ENCODE measurements around the gene ATP10D. TPM values are rescaled to one million over a fixed set of nuclear protein-coding genes. Genes with fewer than 3 reads are reported as not detected.
"Not testable (repeated sequence)": the region's sequence is repeated elsewhere in the genome, so short reads cannot be mapped to it uniquely, and the experiment has no call there.

Gene ATP10D
- total RNA-seq, 1 experiment from 2014 or later, result 27.4 TPM

DNA sequence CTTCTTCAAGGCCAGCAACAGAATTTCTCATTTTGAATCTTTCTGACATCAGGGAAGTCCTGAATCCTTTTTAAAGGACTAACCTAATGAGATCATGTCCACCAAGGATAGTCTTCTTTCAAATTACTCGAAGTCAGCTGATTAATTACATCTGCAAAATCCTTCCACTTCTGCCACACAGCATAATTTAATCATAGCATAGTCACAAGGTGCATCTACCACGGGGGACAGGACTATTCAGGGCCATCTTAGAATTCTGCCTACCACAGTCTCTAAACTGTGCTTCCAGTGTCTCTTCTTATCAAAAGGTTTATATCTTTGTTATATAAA, 53.7 kb downstream of the ATP10D start:
- Histone ChIP-seq H3K79me2 (ENCODE audit: low read length) (peaks cover 4% of the 10 kb centered on the region; the same call in 1 of the 2 replicates), H3K4me1 (ENCODE audit: low read length) (no peaks in the 10 kb centered on the region), H4K20me1 (ENCODE audit: insufficient read depth, low read depth, low read length) (no peaks in the 10 kb centered on the region), H2AFZ (ENCODE audit: low read length) (no peak overlapping the region), H3K9me3 (ENCODE audit: low read length) (no peaks in the 10 kb centered on the region), H3K4me2 (ENCODE audit: low read depth, low read length, poor library complexity, severe bottlenecking) (no peak overlapping the region), H3K36me3 (ENCODE audit: insufficient read depth, low read length) (peaks cover 7% of the 10 kb centered on the region), H3K9me2 (replicated peaks; ENCODE audit: insufficient read depth, low read length) (no peaks in the 10 kb centered on the region), H3K9ac (ENCODE audit: low read length) (no peak overlapping the region), H3K4me3 (ENCODE audit: low read length) (no peak overlapping the region), H3K27ac (ENCODE audit: low read length) (no peak overlapping the region), H3K27me3 (ENCODE audit: low read length) (no peaks in the 10 kb centered on the region)
- no peak for DNase-seq

DNA sequence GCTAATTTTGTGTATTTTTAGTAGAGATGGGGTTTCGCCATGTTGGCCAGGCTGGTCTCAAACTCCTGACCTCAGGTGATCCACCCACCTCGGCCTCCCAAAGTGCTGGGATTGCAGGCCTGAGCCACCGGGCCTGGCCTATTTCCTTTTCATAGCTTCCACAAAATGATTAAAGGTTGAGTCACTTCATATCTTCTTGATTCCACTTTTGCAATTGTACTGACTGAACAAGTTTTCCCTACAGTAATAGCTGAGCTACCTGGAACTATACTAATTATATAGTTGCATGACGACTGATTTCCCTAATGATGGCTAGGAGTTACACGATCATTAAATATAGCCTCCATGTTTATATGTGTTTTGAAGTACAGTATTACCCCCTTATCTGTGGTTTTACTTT, 57.6 kb downstream of the ATP10D start:
- not testable (repeated sequence) for H3K27me3 ChIP-seq (ENCODE audit: low read length); H3K4me1 ChIP-seq (ENCODE audit: low read length); DNase-seq; H3K4me3 ChIP-seq (ENCODE audit: low read length); H3K4me2 ChIP-seq (ENCODE audit: low read depth, low read length, poor library complexity, severe bottlenecking); H4K20me1 ChIP-seq (ENCODE audit: insufficient read depth, low read depth, low read length); H3K27ac ChIP-seq (ENCODE audit: low read length); H3K79me2 ChIP-seq (ENCODE audit: low read length); H2AFZ ChIP-seq (ENCODE audit: low read length); H3K9me3 ChIP-seq (ENCODE audit: low read length); H3K9ac ChIP-seq (ENCODE audit: low read length); H3K9me2 ChIP-seq (replicated peaks; ENCODE audit: insufficient read depth, low read length)
- peaks cover 15% of the 10 kb centered on the region for H3K36me3 ChIP-seq (ENCODE audit: insufficient read depth, low read length)

DNA sequence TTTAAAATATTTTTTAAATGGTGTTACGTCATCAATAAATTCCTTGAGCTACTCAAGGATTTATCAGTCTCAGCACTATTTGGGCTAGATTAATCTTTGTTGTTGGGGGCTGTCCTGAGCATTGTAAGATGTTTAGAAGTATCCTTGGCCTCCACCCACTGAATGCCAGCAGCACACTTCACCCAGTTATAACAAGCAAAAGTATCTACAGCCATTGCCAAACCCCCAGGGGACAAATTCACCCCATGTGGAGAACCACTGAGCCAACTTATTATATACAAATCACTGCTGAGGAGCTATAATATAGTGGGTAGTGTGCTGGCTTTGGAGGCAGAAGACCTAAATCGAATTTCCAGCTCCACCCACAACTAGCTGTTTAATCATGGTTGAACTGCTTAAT, 58.3 kb downstream of the ATP10D start:
- Histone ChIP-seq H4K20me1 (ENCODE audit: insufficient read depth, low read depth, low read length) (no peaks in the 10 kb centered on the region), H3K9me3 (ENCODE audit: low read length) (no peaks in the 10 kb centered on the region), H3K27ac (ENCODE audit: low read length) (no peak overlapping the region), H3K9ac (ENCODE audit: low read length) (no peak overlapping the region), H3K9me2 (replicated peaks; ENCODE audit: insufficient read depth, low read length) (no peaks in the 10 kb centered on the region), H3K36me3 (ENCODE audit: insufficient read depth, low read length) (peaks cover 15% of the 10 kb centered on the region), H3K27me3 (ENCODE audit: low read length) (no peaks in the 10 kb centered on the region), H3K4me3 (ENCODE audit: low read length) (no peak overlapping the region), H3K4me1 (ENCODE audit: low read length) (no peaks in the 10 kb centered on the region), H3K4me2 (ENCODE audit: low read depth, low read length, poor library complexity, severe bottlenecking) (no peak overlapping the region), H3K79me2 (ENCODE audit: low read length) (no peaks in the 10 kb centered on the region; the same call in 1 of the 2 replicates), H2AFZ (ENCODE audit: low read length) (no peak overlapping the region)
- DNase-seq, result no peak

DNA sequence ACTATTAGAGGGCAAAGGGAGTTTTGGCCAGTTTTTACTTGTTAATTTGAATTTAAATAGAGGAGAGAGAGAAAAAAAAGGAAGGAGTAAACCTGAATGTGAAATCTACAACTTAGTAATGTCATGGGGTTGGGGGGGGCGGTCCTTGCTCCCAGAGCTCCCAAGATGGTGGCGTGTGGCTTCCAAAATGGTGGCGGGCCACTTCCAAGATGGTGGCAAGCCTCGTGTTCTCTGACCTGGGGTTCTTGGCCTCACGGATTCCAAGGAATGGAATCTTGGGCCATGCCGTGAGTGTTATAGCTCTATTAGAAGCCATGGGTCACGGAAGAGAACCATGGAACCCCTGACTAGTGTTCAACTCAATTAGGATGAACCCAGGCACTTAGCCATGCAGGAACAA, 65.3 kb downstream of the ATP10D start:
- peaks cover 21% of the 10 kb centered on the region for H3K36me3 ChIP-seq (ENCODE audit: insufficient read depth, low read length)

DNA sequence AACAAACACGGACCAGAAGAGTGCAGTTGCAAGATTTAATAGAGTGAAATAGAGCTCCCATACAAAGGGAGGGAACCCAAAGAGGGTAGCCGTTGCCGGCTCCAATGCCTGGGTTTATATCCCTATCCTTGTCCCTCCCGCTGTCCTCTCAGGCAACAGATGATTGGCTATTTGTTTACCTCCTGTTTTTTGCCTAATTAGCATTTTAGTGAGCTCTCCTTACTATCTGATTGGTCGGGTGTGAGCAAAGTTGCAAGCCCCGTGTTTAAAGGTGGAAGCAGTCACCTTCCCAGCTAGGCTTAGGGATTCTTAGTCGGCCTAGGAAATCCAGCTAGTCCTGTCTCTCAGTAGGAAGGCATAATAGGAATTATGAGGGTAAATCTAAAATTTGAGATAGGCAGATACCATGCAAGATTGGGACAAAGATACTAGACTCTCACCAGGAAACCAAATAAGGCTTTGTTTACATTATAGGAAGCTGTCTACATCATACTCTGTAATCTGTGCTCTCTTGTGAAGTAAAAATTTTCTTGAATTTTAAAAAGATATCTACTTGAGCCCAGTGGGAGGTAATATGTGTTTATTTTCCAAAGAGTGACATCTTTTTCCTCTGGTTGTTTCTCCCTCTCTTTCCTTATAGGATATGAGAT, 65.9 kb downstream of the ATP10D start:
- H2AFZ ChIP-seq (ENCODE audit: low read length), result no peak overlapping the region

More for the DNA sequence above, 65.3 kb downstream of the ATP10D start:
- H3K27me3 ChIP-seq (ENCODE audit: low read length); H2AFZ ChIP-seq (ENCODE audit: low read length); H3K4me1 ChIP-seq (ENCODE audit: low read length); H3K9me2 ChIP-seq (replicated peaks; ENCODE audit: insufficient read depth, low read length); H3K79me2 ChIP-seq (ENCODE audit: low read length); H3K9me3 ChIP-seq (ENCODE audit: low read length); H3K4me3 ChIP-seq (ENCODE audit: low read length); H3K4me2 ChIP-seq (ENCODE audit: low read depth, low read length, poor library complexity, severe bottlenecking); DNase-seq; H4K20me1 ChIP-seq (ENCODE audit: insufficient read depth, low read depth, low read length); H3K27ac ChIP-seq (ENCODE audit: low read length); H3K9ac ChIP-seq (ENCODE audit: low read length): not testable (repeated sequence)

DNA sequence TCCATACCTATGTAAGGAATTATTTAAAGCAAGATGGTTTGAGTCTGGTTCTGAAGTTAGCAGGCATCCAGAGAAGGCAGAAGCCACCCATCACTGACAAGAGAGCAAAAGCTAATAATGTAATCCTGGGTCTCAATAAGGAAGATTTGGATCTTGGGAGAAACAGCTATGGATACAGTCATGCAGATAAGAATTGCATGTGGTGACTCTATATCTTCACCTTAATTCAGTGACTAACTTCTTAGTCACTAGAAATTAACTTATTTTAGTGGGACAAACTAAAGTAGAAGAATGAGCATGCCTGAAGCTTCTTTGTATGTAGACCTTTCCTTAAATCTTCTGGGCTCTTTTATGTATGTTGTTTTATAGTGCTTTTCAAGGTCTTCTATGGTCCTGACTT, 66.6 kb downstream of the ATP10D start:
- Histone ChIP-seq H3K79me2 (ENCODE audit: low read length) (no peaks in the 10 kb centered on the region), H3K9me2 (replicated peaks; ENCODE audit: insufficient read depth, low read length) (no peaks in the 10 kb centered on the region), H3K27ac (ENCODE audit: low read length) (no peak overlapping the region), H3K9me3 (ENCODE audit: low read length) (no peaks in the 10 kb centered on the region), H3K27me3 (ENCODE audit: low read length) (no peaks in the 10 kb centered on the region), H2AFZ (ENCODE audit: low read length) (no peak overlapping the region), H4K20me1 (ENCODE audit: insufficient read depth, low read depth, low read length) (no peaks in the 10 kb centered on the region), H3K4me1 (ENCODE audit: low read length) (no peaks in the 10 kb centered on the region), H3K4me3 (ENCODE audit: low read length) (no peak overlapping the region), H3K36me3 (ENCODE audit: insufficient read depth, low read length) (peaks cover 12% of the 10 kb centered on the region), H3K4me2 (ENCODE audit: low read depth, low read length, poor library complexity, severe bottlenecking) (no peak overlapping the region), H3K9ac (ENCODE audit: low read length) (no peak overlapping the region)
- no peak for DNase-seq

More for the DNA sequence above, 65.9 kb downstream of the ATP10D start:
- no peaks in the 10 kb centered on the region for H3K27me3 ChIP-seq (ENCODE audit: low read length)
- H3K27ac ChIP-seq (ENCODE audit: low read length), result no peak overlapping the region
- H4K20me1 ChIP-seq (ENCODE audit: insufficient read depth, low read depth, low read length), result no peaks in the 10 kb centered on the region
- no peak overlapping the region for H3K4me2 ChIP-seq (ENCODE audit: low read depth, low read length, poor library complexity, severe bottlenecking)
- no peak overlapping the region for H3K9ac ChIP-seq (ENCODE audit: low read length)
- H3K9me3 ChIP-seq (ENCODE audit: low read length), result no peaks in the 10 kb centered on the region
- H3K9me2 ChIP-seq (replicated peaks; ENCODE audit: insufficient read depth, low read length), result no peaks in the 10 kb centered on the region
- no peaks in the 10 kb centered on the region for H3K79me2 ChIP-seq (ENCODE audit: low read length)
- no peaks in the 10 kb centered on the region for H3K4me1 ChIP-seq (ENCODE audit: low read length)
- no peak overlapping the region for H3K4me3 ChIP-seq (ENCODE audit: low read length)
- H3K36me3 ChIP-seq (ENCODE audit: insufficient read depth, low read length), result peaks cover 19% of the 10 kb centered on the region
- DNase-seq, result no peak

DNA sequence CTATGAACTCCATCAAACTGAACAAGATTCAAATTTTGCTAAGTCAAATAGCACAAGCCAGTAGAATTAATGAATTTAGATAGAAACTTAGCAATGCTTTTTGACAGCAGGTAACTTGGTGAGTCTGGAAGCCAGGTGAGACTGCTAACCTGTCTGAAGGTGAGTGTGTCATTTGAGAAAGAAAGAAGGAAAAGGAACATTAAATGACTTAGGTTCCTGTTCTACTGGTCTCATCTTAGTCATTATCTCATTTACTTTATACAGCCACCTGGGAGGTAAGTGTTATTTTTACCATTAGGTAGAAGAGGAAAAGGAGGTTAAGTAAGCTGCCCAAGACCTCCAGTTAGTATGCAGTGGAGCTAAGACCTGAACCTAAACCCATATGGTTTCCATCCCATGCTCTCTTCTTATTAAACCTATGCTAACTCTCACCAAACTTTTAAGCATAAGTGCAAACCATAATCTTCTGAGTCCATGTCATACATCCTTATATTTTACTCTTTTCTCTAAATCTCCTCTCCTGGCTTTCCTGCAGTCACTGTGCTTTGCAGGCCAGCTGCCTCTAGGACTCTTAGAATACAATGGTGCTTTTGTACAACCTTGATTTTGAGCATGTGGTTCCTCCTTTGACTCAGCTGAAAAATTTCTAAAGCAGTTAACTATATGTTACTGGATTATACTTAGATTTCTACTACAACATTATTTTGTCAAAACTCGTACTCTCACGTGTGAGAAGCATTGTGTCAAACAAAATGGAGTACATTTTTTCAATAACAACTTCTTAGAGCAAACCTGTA, 68.5 kb downstream of the ATP10D start:
- no peak overlapping the region for H3K4me2 ChIP-seq (ENCODE audit: low read depth, low read length, poor library complexity, severe bottlenecking)
- no peak overlapping the region for H3K9ac ChIP-seq (ENCODE audit: low read length)

DNA sequence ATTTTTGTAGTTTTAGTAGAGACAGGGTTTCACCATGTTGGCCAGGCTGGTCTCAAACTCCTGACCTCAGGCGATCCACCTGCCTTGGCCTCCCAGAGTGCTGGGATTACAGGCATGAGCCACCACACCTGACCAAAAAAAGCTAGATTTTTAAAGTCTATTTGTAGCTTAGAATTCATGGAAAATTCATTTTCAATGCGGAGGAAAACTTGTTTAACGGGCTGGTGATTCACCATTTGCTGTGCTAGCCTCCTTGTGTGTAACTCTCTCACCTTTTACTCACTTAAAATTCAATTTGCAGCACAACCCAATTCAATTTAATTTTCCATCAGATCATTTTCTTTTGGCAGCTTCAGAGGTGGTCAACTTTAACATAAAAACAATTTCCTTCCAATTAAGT, 70.8 kb downstream of the ATP10D start:
- H3K4me3 ChIP-seq (ENCODE audit: low read length); H3K27me3 ChIP-seq (ENCODE audit: low read length); H3K36me3 ChIP-seq (ENCODE audit: insufficient read depth, low read length); H4K20me1 ChIP-seq (ENCODE audit: insufficient read depth, low read depth, low read length); DNase-seq; H3K27ac ChIP-seq (ENCODE audit: low read length); H3K4me1 ChIP-seq (ENCODE audit: low read length); H3K79me2 ChIP-seq (ENCODE audit: low read length); H2AFZ ChIP-seq (ENCODE audit: low read length); H3K4me2 ChIP-seq (ENCODE audit: low read depth, low read length, poor library complexity, severe bottlenecking); H3K9ac ChIP-seq (ENCODE audit: low read length); H3K9me2 ChIP-seq (replicated peaks; ENCODE audit: insufficient read depth, low read length); H3K9me3 ChIP-seq (ENCODE audit: low read length): not testable (repeated sequence)

More for the DNA sequence above, 68.5 kb downstream of the ATP10D start:
- Histone ChIP-seq H3K36me3 (ENCODE audit: insufficient read depth, low read length) (peaks cover 13% of the 10 kb centered on the region; the same call in 1 of the 2 replicates), H4K20me1 (ENCODE audit: insufficient read depth, low read depth, low read length) (no peaks in the 10 kb centered on the region), H3K9me3 (ENCODE audit: low read length) (no peaks in the 10 kb centered on the region), H3K79me2 (ENCODE audit: low read length) (no peaks in the 10 kb centered on the region), H3K27me3 (ENCODE audit: low read length) (no peaks in the 10 kb centered on the region), H3K4me1 (ENCODE audit: low read length) (no peaks in the 10 kb centered on the region), H2AFZ (ENCODE audit: low read length) (no peak overlapping the region), H3K27ac (ENCODE audit: low read length) (no peak overlapping the region), H3K9me2 (replicated peaks; ENCODE audit: insufficient read depth, low read length) (no peaks in the 10 kb centered on the region), H3K4me3 (ENCODE audit: low read length) (no peak overlapping the region)
- DNase-seq, result no peak
